GM18502 (cell line): ENCODE results near the gene TICAM2.

Experiments used
- ATAC-seq: cut with Tn5 transposase; IDR thresholded peaks from one replicate; pipeline ENCODE4 v1.9.1; 2021; ENCODE audit warnings: mild to moderate bottlenecking; ENCODE audit not compliant: unreplicated experiment, poor library complexity

TICAM2 gene

DNA sequence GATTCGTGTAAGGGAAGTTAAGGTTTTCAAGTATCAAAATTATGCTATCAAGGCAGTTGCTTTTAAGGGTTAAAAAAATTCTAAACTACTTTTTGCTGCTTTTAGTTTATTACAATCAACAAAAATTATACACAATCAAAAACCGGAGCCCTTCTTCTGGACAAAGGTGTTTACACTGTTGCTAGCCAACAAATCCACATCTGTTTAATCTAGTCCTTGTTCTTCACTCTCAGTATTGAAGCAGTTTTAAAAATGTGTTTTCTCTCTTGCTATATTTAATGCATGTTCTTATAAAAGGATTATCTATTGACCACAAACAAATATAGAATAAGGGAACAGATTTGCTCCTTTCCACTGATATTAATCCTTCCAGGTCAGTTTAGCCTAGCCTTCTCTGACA is 60.2 kb downstream of the TICAM2 start:
- ATAC-seq: no peak

GRCh38 chr5:115541611-115542010 is 60.7 kb downstream of the TICAM2 start:
- ATAC-seq: no peak

DNA sequence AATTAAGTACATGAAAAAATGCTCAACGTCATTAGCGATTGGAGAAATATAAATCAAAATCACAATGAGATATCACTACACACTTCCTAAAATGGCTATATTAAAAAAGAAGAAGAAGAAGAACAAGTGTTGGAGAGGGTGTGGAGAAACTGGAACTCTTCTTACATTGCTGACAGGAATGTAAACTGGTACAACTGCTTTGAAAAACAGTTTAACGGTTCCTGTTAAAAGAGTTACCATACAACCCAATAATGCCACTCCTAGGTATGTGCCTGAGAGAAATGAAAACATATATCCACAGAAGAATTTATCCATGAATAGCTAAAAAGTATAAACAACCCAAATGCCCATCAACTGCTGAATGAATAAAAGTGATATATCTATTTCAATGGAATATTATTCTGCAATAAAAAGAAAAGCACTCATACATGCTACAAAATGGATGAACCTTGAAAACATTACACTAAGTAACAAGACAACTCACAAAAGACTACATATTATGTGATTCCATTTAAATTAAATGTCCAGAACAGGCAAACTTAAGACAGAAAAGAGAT is 66.7 kb downstream of the TICAM2 start:
- ATAC-seq: no peak

DNA sequence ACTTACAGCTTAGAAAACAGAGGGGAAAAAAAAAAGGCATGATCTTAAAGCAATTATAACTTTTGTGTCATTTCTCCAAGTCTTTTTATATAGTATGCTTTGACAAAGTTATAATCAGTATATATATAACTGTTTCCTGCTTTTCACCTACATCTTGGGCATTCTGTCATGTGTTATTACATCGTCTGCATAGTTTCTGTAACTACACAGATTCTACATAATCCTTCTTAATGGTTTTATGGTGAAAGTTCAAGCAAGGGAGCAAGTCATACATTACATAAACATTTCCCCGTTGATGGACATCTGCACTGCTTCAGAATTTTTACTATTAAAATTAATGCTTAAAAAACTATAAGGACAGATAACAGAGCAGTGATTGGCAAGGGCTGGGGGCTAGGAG is 69.8 kb downstream of the TICAM2 start:
- no peak for ATAC-seq

DNA sequence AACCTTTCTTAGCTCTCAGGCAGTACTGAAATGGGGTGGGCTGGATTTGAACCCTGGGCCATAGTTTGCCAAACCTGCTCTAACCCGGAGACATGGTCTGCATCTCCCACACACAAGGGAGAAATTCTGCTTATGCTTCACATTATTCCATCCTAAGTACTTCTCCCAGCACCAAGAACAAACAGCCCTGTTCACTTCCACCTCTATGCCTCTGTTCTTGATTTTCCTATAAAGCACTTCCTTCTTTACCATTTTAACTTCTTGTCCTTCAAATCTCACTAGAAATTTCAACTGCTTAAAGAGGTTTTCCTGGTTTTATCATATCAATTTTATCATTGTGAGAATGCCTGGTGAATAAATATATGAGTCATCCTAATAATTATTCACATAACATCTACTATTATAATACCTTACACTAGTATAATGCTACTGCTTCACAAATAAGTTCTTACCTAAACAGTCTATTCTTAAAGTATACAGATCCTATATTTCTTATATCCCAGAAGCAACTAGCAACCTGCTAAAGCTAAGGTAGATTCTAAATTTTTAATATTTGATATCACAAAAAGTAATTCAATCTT is 70.4 kb downstream of the TICAM2 start:
- no peak for ATAC-seq

- no peak for ATAC-seq
These were observed 70.9 kb downstream of the TICAM2 start for GRCh38 chr5:115531380-115531779.

- no peak for ATAC-seq
These were observed 71.9 kb downstream of the TICAM2 start for GRCh38 chr5:115530426-115530825.
